GM23248 (cell line): ENCODE data around the gene KICS2. TPM values are rescaled to one million over a fixed set of nuclear protein-coding genes. Genes with fewer than 3 reads are reported as not detected.

Experiments used
- DNase-seq: peaks from one replicate; pipeline ENCODE4 v3.0.0-alpha.2; 2015
- H2AFZ ChIP-seq: fragments of 200-600 bp; sonication (generic); 2 replicates; pipeline ENCODE4 v1.6.1; 2016; ENCODE audit warnings: antibody characterized with exemption
- H3F3A ChIP-seq: fragments of 200-600 bp; sonication (generic); 2 replicates; pipeline ENCODE4 v1.6.1; 2016; ENCODE audit warnings: mild to moderate bottlenecking, antibody characterized with exemption, mixed run types; ENCODE audit not compliant: insufficient read depth
- H3K27ac ChIP-seq: fragments of 200-600 bp; sonication (generic); 2 replicates; pipeline ENCODE4 v1.5.1; 2016; ENCODE audit warnings: mild to moderate bottlenecking
- H3K27me3 ChIP-seq: fragments of 200-600 bp; sonication (generic); replicated peaks from 2 replicates; pipeline ENCODE4 v1.6.1; 2016; ENCODE audit warnings: mild to moderate bottlenecking; ENCODE audit not compliant: insufficient read depth
- H3K36me3 ChIP-seq: fragments of 200-600 bp; sonication (generic); 2 replicates; pipeline ENCODE4 v1.6.1; 2016; ENCODE audit warnings: low read depth, mild to moderate bottlenecking
- H3K4me1 ChIP-seq: fragments of 200-600 bp; sonication (generic); 2 replicates; pipeline ENCODE4 v1.6.1; 2016; ENCODE audit warnings: mild to moderate bottlenecking; ENCODE audit not compliant: insufficient read depth
- H3K4me2 ChIP-seq: fragments of 200-600 bp; sonication (generic); one replicate; pipeline ENCODE4 v1.6.1; 2016; ENCODE audit warnings: mild to moderate bottlenecking; ENCODE audit not compliant: unreplicated experiment
- H3K4me3 ChIP-seq: fragments of 200-600 bp; sonication (generic); 2 replicates; pipeline ENCODE4 v1.5.1; 2016; ENCODE audit warnings: mild to moderate bottlenecking
- H3K79me2 ChIP-seq: fragments of 200-600 bp; sonication (generic); 2 replicates; pipeline ENCODE4 v1.6.1; 2016; ENCODE audit warnings: mild to moderate bottlenecking; ENCODE audit not compliant: insufficient read depth
- H3K9ac ChIP-seq: fragments of 200-600 bp; sonication (generic); 2 replicates; pipeline ENCODE4 v1.6.1; 2016; ENCODE audit warnings: mild to moderate bottlenecking
- H3K9me2 ChIP-seq: fragments of 200-600 bp; sonication (generic); 2 replicates; pipeline ENCODE4 v1.6.1; 2016; ENCODE audit warnings: mixed run types, mild to moderate bottlenecking, moderate library complexity; ENCODE audit not compliant: insufficient read depth
- H3K9me3 ChIP-seq: fragments of 200-600 bp; sonication (generic); one replicate; pipeline ENCODE4 v1.6.1; 2017; ENCODE audit warnings: low read depth
- H4K20me1 ChIP-seq: fragments of 200-600 bp; sonication (generic); 2 replicates; pipeline ENCODE4 v1.6.0; 2016; ENCODE audit not compliant: insufficient read depth
- EZH2 ChIP-seq: fragments of 200-600 bp; sonication (generic); IDR thresholded peaks from 2 replicates; pipeline ENCODE4 v1.6.1; 2018; ENCODE audit warnings: antibody characterized with exemption, mild to moderate bottlenecking; ENCODE audit not compliant: insufficient read depth, poor library complexity, severe bottlenecking
- EZH2phosphoT487 ChIP-seq: fragments of 200-600 bp; sonication (generic); IDR thresholded peaks from 2 replicates; pipeline ENCODE4 v1.6.1; 2018; ENCODE audit warnings: antibody characterized with exemption, moderate library complexity, mild to moderate bottlenecking, low read depth; ENCODE audit not compliant: insufficient read depth
- WGBS, 2 experiments: methylation state at CpG; one replicate each; pipeline ENCODE4 v1.1.6; 2015 to 2017; ENCODE audit warnings: low lambda C conversion rate in 2 of 2, low coverage in 1 of 2; ENCODE audit errors: missing lambda C conversion rate in 2 of 2; 5-methylcytosine and 5-hydroxymethylcytosine counted together
- in situ Hi-C: fragments of 300-500 bp; cut with MboI; formaldehyde crosslinking; loops from 2 replicates; pipeline ENCODE4 v1.15.0; 2020
- polyA plus RNA-seq: library from polyadenylated mRNA; unstranded; fragments of >200 nt; fragmentation: Nextera tagmentation; extraction: Ambion mirVana; gene quantifications from 2 replicates; pipeline ENCODE4 v1.2.1, GENCODE V29; 2016
- total RNA-seq: library from RNA; depleted of rRNA; stranded (reverse); fragments of >200 nt; shearing (Covaris generic); gene quantifications from 2 replicates; pipeline ENCODE4 v1.2.3, GENCODE V29; 2014

KICS2 gene
- total and polyA plus RNA-seq, 2 experiments from 2014 or later = 2.9 to 3.5 TPM

DNA sequence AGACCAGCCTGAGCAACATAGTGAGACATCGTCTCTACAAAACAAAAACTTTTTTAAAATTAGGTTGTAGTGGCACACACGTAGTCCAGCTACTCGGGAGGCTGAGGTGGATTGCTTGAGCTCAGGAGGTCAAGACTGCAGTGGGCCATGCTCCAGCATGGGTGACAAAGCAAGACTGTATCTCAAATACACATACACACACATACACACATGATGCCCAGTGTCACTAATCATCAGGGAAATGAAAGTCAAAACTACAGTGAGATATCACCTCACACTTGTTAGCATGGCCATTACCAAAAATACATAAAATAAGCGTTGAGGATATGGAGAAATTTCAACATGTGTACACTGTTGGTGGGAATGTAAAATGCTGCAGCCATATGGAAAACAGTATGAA lies 33.2 kb upstream of the KICS2 start:
- Histone ChIP-seq H3K36me3 (no peaks in the 10 kb centered on the region), H3K4me3 (no peak overlapping the region), H3K27me3 (no peaks in the 10 kb centered on the region), H3K4me2 (no peak overlapping the region), H4K20me1 (no peaks in the 10 kb centered on the region), H3K27ac (no peak overlapping the region), H3K9me3 (no peaks in the 10 kb centered on the region), H3K4me1 (peaks cover 12% of the 10 kb centered on the region), H3K79me2 (no peaks in the 10 kb centered on the region), H3K9ac (no peak overlapping the region), H3K9me2 (no peaks in the 10 kb centered on the region), H2AFZ (no peak overlapping the region), H3F3A (peaks cover 12% of the 10 kb centered on the region)
- WGBS, 2 experiments = 81 to 87% methylated on average over 4 of the region's 4 CpGs
- no peak for TF ChIP-seq EZH2
- TF ChIP-seq EZH2phosphoT487 = no peak
- DNase-seq = no peak
- in situ Hi-C loops = no loop called here

- H3K36me3 ChIP-seq = no peaks in the 10 kb centered on the region
- 7% methylated on average over 1 of the region's 1 CpG; no CpG with 5 or more reads in 1 of the 2 experiments for WGBS, 2 experiments
- peaks cover 12% of the 10 kb centered on the region for H3F3A ChIP-seq
- peak overlapping the region; percentile 83 for H3K27ac ChIP-seq
- H3K9me3 ChIP-seq = no peaks in the 10 kb centered on the region
- no peaks in the 10 kb centered on the region for H3K9me2 ChIP-seq
- H3K9ac ChIP-seq = peak overlapping the region; percentile 54; the same call in 1 of the 2 replicates
- in situ Hi-C loops = loop anchor here (5.0 kb wide), 1 partner anchor 426 kb away; no protein-coding TSS in a partner anchor
- H3K27me3 ChIP-seq = no peaks in the 10 kb centered on the region
- H4K20me1 ChIP-seq = no peaks in the 10 kb centered on the region
- TF ChIP-seq EZH2 (no peak), EZH2phosphoT487 (no peak)
- H3K4me2 ChIP-seq = peak overlapping the region; percentile 85
- peaks cover 12% of the 10 kb centered on the region for H3K4me1 ChIP-seq
- H3K4me3 ChIP-seq = no peak overlapping the region
- no peak for DNase-seq
- no peaks in the 10 kb centered on the region for H3K79me2 ChIP-seq
- H2AFZ ChIP-seq = peak overlapping the region; percentile 72; the same call in 1 of the 2 replicates
Measured at GRCh38 chr12:64253356-64253755, 31.3 kb upstream of the KICS2 start.

DNA sequence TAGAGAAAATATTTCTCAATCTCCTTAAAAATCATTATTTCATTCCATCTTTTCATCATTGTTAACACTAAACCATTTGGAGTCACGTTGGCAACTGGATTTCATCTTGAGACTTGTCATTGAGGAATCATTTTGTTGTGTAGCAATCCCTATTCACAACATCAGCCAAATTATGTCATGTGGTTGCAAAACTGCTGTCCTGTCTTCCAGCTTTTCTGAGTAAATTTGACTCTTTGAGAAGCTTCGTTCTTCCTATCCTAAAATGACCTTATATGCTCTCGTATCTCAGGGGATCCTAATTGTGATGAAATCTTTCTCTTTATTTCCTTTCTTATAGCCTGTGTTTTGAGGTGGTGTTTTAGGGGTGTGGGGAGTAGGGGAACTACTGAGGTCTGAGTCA lies 30.6 kb upstream of the KICS2 start:
- Histone ChIP-seq H3F3A (peaks cover 12% of the 10 kb centered on the region), H3K4me2 (peak overlapping the region; percentile 85), H3K36me3 (no peaks in the 10 kb centered on the region), H3K4me3 (peak overlapping the region; percentile 31; the same call in 1 of the 2 replicates), H3K4me1 (peaks cover 12% of the 10 kb centered on the region), H2AFZ (peak overlapping the region; percentile 72), H4K20me1 (no peaks in the 10 kb centered on the region), H3K79me2 (no peaks in the 10 kb centered on the region), H3K27ac (peak overlapping the region; percentile 83), H3K9ac (peak overlapping the region; percentile 54), H3K9me2 (no peaks in the 10 kb centered on the region), H3K9me3 (no peaks in the 10 kb centered on the region), H3K27me3 (no peaks in the 10 kb centered on the region)
- DNase-seq = peak; percentile 91
- WGBS, 2 experiments = 1 to 3% methylated on average over 3 of the region's 3 CpGs
- in situ Hi-C loops = loop anchor here (5.0 kb wide), 1 partner anchor 425 kb away; no protein-coding TSS in a partner anchor
- no peak for TF ChIP-seq EZH2
- no peak for TF ChIP-seq EZH2phosphoT487

DNA sequence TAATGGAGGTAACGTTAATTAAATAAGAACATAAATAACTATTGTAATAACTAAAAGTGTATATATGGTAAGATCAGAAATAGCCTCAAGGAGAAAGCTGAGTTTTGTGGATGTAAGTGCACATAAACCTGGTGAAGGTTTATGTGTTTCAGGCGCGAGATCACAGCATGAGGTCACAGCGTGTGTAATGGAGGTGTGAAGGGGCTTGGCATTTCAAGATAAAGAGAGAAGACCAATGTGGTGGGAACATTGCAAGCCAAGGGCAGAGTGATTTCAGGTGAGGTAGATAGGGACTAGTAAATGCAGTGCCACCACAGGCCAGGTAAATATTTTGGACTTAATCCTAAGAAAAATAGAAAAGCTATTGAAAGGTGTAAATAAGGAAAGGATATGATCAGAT lies 21.7 kb upstream of the KICS2 start:
- 78 to 80% methylated on average over 4 of the region's 4 CpGs for WGBS, 2 experiments
- Histone ChIP-seq H3K4me1 (peaks cover 4% of the 10 kb centered on the region; the same call in 1 of the 2 replicates), H3K4me3 (no peak overlapping the region), H3K9ac (no peak overlapping the region), H4K20me1 (no peaks in the 10 kb centered on the region), H3F3A (no peaks in the 10 kb centered on the region), H3K9me2 (no peaks in the 10 kb centered on the region), H3K36me3 (no peaks in the 10 kb centered on the region), H3K27ac (no peak overlapping the region), H3K4me2 (no peak overlapping the region), H3K79me2 (no peaks in the 10 kb centered on the region), H3K27me3 (no peaks in the 10 kb centered on the region), H2AFZ (no peak overlapping the region), H3K9me3 (no peaks in the 10 kb centered on the region)
- no peak for DNase-seq
- TF ChIP-seq EZH2phosphoT487 = no peak
- TF ChIP-seq EZH2 = no peak
- in situ Hi-C loops = no loop called here

DNA sequence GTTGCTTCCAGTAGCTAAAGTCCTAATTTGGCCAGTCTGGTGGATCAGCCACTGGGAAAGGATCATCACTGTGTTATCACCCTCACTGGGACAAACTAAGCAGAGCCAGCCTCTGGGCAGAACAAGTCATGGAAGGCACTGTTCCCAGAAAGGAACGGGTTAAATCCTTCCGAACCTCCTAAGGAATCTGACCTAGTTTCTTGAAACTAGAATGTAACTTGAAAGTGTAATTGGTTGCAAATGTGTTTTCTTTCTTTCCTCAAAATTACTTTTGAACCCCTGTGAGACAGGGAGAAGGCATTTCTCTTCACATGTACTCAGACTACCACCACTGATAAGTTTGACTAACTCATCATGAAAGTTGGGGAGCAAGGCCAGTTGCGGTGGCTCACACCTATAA lies 18.7 kb upstream of the KICS2 start:
- Histone ChIP-seq H3K27ac (no peak overlapping the region), H3K9ac (no peak overlapping the region), H3K4me3 (no peak overlapping the region), H3K4me1 (peaks cover 4% of the 10 kb centered on the region; the same call in 1 of the 2 replicates), H3K27me3 (no peaks in the 10 kb centered on the region), H3K9me2 (no peaks in the 10 kb centered on the region), H3K4me2 (no peak overlapping the region), H3K36me3 (no peaks in the 10 kb centered on the region), H3K79me2 (no peaks in the 10 kb centered on the region), H2AFZ (peak overlapping the region; percentile 10; the same call in 1 of the 2 replicates), H4K20me1 (no peaks in the 10 kb centered on the region), H3K9me3 (no peaks in the 10 kb centered on the region), H3F3A (no peaks in the 10 kb centered on the region; the same call in 1 of the 2 replicates)
- peak; percentile 28 for DNase-seq
- WGBS, 2 experiments = 40 to 42% methylated on average over 3 of the region's 3 CpGs
- TF ChIP-seq EZH2phosphoT487 (no peak), EZH2 (no peak)
- in situ Hi-C loops = no loop called here
